ENCODE data around the gene GDPGP1. TPM values are rescaled to one million over a fixed set of nuclear protein-coding genes. Genes with fewer than 3 reads are reported as not detected.
"Not testable (repeated sequence)": the region's sequence is repeated elsewhere in the genome, so short reads cannot be mapped to it uniquely, and the experiment has no call there.

GDPGP1 gene
- total RNA-seq, 1 experiment from 2014 or later: 4.2 TPM

- not testable (repeated sequence) for DNase-seq (ENCODE audit: low read depth)
These were observed 26.7 kb downstream of the GDPGP1 start for GRCh38 chr15:90260731-90261130.

GRCh38 chr15:90261811-90262210, 27.8 kb downstream of the GDPGP1 start:
- peak; percentile 66 for DNase-seq (ENCODE audit: low read depth)

- peak; percentile 32 for DNase-seq (ENCODE audit: low read depth)
These were observed 28.4 kb downstream of the GDPGP1 start for GRCh38 chr15:90262426-90262825.

GRCh38 chr15:90264671-90265070, 30.7 kb downstream of the GDPGP1 start:
- DNase-seq (ENCODE audit: low read depth): peak; percentile 59

GRCh38 chr15:90265271-90266060, 31.5 kb downstream of the GDPGP1 start, which contains the start of gene NGRN:
Gene NGRN, plus strand, starts transcription at chr15:90265672. Its CDS starts 41 bp downstream, at chr15:90265713.
- DNase-seq (ENCODE audit: low read depth): peak; percentile 93

GRCh38 chr15:90266061-90266431, 32.0 kb downstream of the GDPGP1 start:
- peak; percentile 51 for DNase-seq (ENCODE audit: low read depth)

- no peak for DNase-seq (ENCODE audit: low read depth)
These were observed 32.5 kb downstream of the GDPGP1 start for GRCh38 chr15:90266485-90266884.

GRCh38 chr15:90268415-90268814, 34.4 kb downstream of the GDPGP1 start:
- DNase-seq (ENCODE audit: low read depth): no peak

GRCh38 chr15:90270502-90271150, 36.6 kb downstream of the GDPGP1 start:
- DNase-seq (ENCODE audit: low read depth): no peak

GRCh38 chr15:90271459-90272166, 37.6 kb downstream of the GDPGP1 start:
- DNase-seq (ENCODE audit: low read depth): no peak

GRCh38 chr15:90278467-90278866, 44.5 kb downstream of the GDPGP1 start:
- DNase-seq (ENCODE audit: low read depth): not testable (repeated sequence)

GRCh38 chr15:90280743-90281142, 46.7 kb downstream of the GDPGP1 start:
- DNase-seq (ENCODE audit: low read depth): not testable (repeated sequence)

GRCh38 chr15:90281637-90282036, 47.6 kb downstream of the GDPGP1 start:
- not testable (repeated sequence) for DNase-seq (ENCODE audit: low read depth)

GRCh38 chr15:90286678-90287077, 52.7 kb downstream of the GDPGP1 start:
- peak; percentile 48 for DNase-seq (ENCODE audit: low read depth)

GRCh38 chr15:90287101-90287500, 53.1 kb downstream of the GDPGP1 start:
- no peak for DNase-seq (ENCODE audit: low read depth)

GRCh38 chr15:90287946-90288345, 53.9 kb downstream of the GDPGP1 start:
- no peak for DNase-seq (ENCODE audit: low read depth)

GRCh38 chr15:90291679-90292356, 57.8 kb downstream of the GDPGP1 start:
- DNase-seq (ENCODE audit: low read depth): peak; percentile 50

- DNase-seq (ENCODE audit: low read depth): peak; percentile 67
These were observed 59.2 kb downstream of the GDPGP1 start for GRCh38 chr15:90293040-90293810.

- DNase-seq (ENCODE audit: low read depth): no peak
These were observed 60.1 kb downstream of the GDPGP1 start for GRCh38 chr15:90294159-90294558.

GRCh38 chr15:90294601-90295269, 60.7 kb downstream of the GDPGP1 start:
- DNase-seq (ENCODE audit: low read depth): no peak

- no peak for DNase-seq (ENCODE audit: low read depth)
These were observed 61.2 kb downstream of the GDPGP1 start for GRCh38 chr15:90295270-90295648.
